GM12874 (cell line): ENCODE data around the gene KNDC1.

ENCODE experiments used
- CTCF ChIP-seq: IDR thresholded peaks from 2 replicates; pipeline ENCODE4 v1.5.1; 2011; ENCODE audit warnings: low read depth, mild to moderate bottlenecking, control low read depth, low read length, moderate library complexity; ENCODE audit not compliant: insufficient read depth

KNDC1 gene

GRCh38 chr10:133115453-133115842 is 44.6 kb upstream of the KNDC1 start:
- no peak for TF ChIP-seq CTCF

GRCh38 chr10:133115976-133116375 is 44.0 kb upstream of the KNDC1 start:
- no peak for TF ChIP-seq CTCF

- no peak for TF ChIP-seq CTCF
Measured at GRCh38 chr10:133116455-133116854, 43.6 kb upstream of the KNDC1 start.

DNA sequence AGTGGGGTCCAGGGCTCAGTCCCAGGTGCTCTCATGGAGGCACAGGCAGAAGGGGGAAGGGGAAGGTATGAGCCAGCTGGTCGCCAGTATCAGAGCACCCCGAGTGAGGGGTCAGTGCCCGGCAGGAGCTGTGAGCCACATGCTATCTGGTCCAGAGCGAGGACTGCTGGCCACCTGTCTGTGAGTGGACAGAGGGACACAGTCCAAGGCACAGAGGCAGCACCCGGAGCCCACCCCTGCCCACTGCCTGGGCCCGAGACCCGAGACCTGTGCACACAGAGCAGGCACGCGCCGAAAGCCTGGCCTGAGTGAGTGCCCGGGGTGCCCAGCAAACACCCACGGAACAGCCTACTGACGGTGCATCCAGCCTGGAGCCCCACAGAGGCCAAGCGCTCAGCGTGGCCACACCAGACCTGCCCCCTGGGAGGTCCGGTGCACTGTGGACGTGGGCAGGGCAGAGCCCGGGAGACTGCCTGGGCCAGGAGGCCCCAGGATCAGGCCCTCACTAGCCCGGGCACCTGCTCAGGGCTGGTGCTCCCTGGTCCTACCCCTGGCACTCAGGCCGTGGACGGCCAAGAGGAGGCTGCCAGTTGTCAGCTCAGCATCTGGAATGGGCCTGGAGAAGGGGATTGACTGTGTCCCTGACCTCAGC is 42.9 kb upstream of the KNDC1 start:
- no peak for TF ChIP-seq CTCF

GRCh38 chr10:133117688-133118071 is 42.3 kb upstream of the KNDC1 start:
- TF ChIP-seq CTCF: no peak

DNA sequence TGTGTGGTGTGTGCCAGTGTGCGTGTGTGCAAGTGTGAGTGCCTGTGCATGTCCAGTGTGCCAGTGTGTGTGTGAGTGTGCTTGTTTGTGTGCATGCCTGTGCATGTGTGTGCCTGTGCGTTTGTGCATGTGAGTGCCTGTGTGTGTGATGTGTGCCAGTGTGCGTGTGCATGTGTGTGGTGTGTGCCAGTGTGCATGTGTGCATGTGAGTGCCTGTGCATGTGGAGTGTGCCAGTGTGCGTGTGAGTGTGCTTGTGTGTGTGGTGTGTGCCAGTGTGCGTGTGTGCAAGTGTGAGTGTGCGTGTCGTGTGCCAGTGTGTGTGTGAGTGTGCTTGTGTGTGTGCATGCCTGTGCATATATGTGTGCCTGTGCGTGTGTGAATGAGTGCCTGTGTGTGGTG is 38.5 kb upstream of the KNDC1 start:
- TF ChIP-seq CTCF: no peak

- no peak for TF ChIP-seq CTCF
Measured at GRCh38 chr10:133122171-133122935, 37.7 kb upstream of the KNDC1 start.
